ENCODE data around the gene DLX3. TPM values are rescaled to one million over a fixed set of nuclear protein-coding genes. Genes with fewer than 3 reads are reported as not detected.
"Not testable (repeated sequence)": the region's sequence is repeated elsewhere in the genome, so short reads cannot be mapped to it uniquely, and the experiment has no call there.

DLX3 gene
- total RNA-seq: not detected

DNA sequence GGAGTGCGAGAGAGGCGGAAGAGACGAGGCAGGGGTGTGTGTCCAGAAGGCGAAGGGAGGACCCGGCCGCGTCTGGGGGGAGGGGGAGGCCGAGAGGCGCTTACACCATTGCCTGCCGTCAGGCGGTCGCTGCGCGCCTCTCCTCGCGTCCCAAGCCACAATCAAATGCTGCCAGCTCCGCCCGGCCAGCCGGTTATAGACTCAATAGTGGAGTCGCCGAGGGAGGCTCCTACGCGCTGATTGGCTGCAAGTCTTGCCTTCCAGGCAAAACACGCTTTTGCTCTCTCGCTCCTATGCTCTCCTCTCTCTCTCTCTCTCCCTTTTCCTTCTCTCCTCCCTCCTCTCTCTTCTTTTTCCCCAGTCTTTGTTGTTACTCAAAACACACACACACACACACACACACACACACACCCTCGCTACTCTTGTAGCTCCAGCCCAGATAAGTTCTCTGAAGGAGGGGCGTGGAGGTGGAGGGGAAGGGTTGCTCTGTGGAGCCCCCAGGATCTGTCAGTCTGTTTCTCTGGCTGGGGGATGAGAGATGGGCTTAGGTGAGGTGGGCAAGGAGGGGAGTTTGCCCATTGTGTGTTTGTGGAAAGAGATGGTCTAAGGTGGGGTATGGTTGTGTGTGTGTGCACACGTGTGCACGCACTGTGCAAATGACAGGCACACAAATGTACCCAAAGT lies at the start of gene DLX3:
Gene DLX3, minus strand, starts transcription at position 170 of the 684 bp plus-strand sequence. CDS start 226 bp downstream, outside the sequence.
- H3K27me3 Mint-ChIP-seq: peaks cover 73% of the 10 kb centered on the region
- DNase-seq: peak; percentile 46
- peaks cover 26% of the 10 kb centered on the region for H3K4me1 Mint-ChIP-seq
- POLR2A ChIA-PET: interaction anchor here (0.8 kb wide), 1 partner anchor 43 kb away, joined by 3 read pairs; no protein-coding TSS in a partner anchor
- no peaks in the 10 kb centered on the region for H3K9me3 Mint-ChIP-seq
- H3K36me3 Mint-ChIP-seq: peaks cover 3% of the 10 kb centered on the region
- no peak for ATAC-seq (ENCODE audit: low read depth)
- H3K4me3 Mint-ChIP-seq: peak within 1 kb of the TSS; percentile 90
- peak within 1 kb of the TSS; percentile 74 for H3K27ac Mint-ChIP-seq

- Mint-ChIP-seq H3K4me3 (no peak overlapping the region), H3K9me3 (no peaks in the 10 kb centered on the region), H3K4me1 (peaks cover 11% of the 10 kb centered on the region), H3K36me3 (no peaks in the 10 kb centered on the region), H3K27ac (no peak overlapping the region), H3K27me3 (peaks cover 6% of the 10 kb centered on the region)
- no peak for ATAC-seq (ENCODE audit: low read depth)
- DNase-seq: no peak
- POLR2A ChIA-PET: no interaction called here
These were observed 49.5 kb upstream of the DLX3 start for GRCh38 chr17:50044483-50044882.

- peaks cover 8% of the 10 kb centered on the region for H3K4me1 Mint-ChIP-seq
- H3K27ac Mint-ChIP-seq: no peak overlapping the region
- POLR2A ChIA-PET: no interaction called here
- H3K9me3 Mint-ChIP-seq: no peaks in the 10 kb centered on the region
- no peak for ATAC-seq (ENCODE audit: low read depth)
- H3K27me3 Mint-ChIP-seq: peaks cover 5% of the 10 kb centered on the region
- DNase-seq: no peak
- H3K4me3 Mint-ChIP-seq: no peak overlapping the region
- no peaks in the 10 kb centered on the region for H3K36me3 Mint-ChIP-seq
These were observed 48.5 kb upstream of the DLX3 start for GRCh38 chr17:50043290-50044148.

GRCh38 chr17:50042211-50042610 lies 47.2 kb upstream of the DLX3 start:
- ATAC-seq (ENCODE audit: low read depth): no peak
- H3K4me3 Mint-ChIP-seq: no peak overlapping the region
- POLR2A ChIA-PET: no interaction called here
- H3K4me1 Mint-ChIP-seq: peaks cover 4% of the 10 kb centered on the region
- H3K36me3 Mint-ChIP-seq: no peaks in the 10 kb centered on the region
- no peak for DNase-seq
- no peak overlapping the region for H3K27ac Mint-ChIP-seq
- no peaks in the 10 kb centered on the region for H3K9me3 Mint-ChIP-seq
- peaks cover 5% of the 10 kb centered on the region for H3K27me3 Mint-ChIP-seq

- H3K9me3 Mint-ChIP-seq, POLR2A ChIA-PET: not testable (repeated sequence)
- H3K27me3 Mint-ChIP-seq: peaks cover 12% of the 10 kb centered on the region
These were observed 45.5 kb upstream of the DLX3 start for GRCh38 chr17:50040496-50040895.

GRCh38 chr17:50039058-50039457 lies 44.0 kb upstream of the DLX3 start:
- POLR2A ChIA-PET: no interaction called here
- H3K27me3 Mint-ChIP-seq: peaks cover 12% of the 10 kb centered on the region

More at GRCh38 chr17:50040496-50040895, 45.5 kb upstream of the DLX3 start:
- not testable (repeated sequence) for ATAC-seq (ENCODE audit: low read depth); H3K36me3 Mint-ChIP-seq; H3K4me3 Mint-ChIP-seq; DNase-seq; H3K27ac Mint-ChIP-seq; H3K4me1 Mint-ChIP-seq

GRCh38 chr17:50037321-50038107 lies 42.5 kb upstream of the DLX3 start:
- H3K27ac Mint-ChIP-seq: no peak overlapping the region
- ATAC-seq (ENCODE audit: low read depth) (no peak), DNase-seq (no peak)
- H3K9me3 Mint-ChIP-seq: no peaks in the 10 kb centered on the region
- no peaks in the 10 kb centered on the region for H3K4me1 Mint-ChIP-seq
- POLR2A ChIA-PET: no interaction called here
- H3K27me3 Mint-ChIP-seq: peaks cover 12% of the 10 kb centered on the region
- no peaks in the 10 kb centered on the region for H3K36me3 Mint-ChIP-seq
- H3K4me3 Mint-ChIP-seq: no peak overlapping the region

More at GRCh38 chr17:50039058-50039457, 44.0 kb upstream of the DLX3 start:
- no peak overlapping the region for H3K27ac Mint-ChIP-seq
- ATAC-seq (ENCODE audit: low read depth) (no peak), DNase-seq (no peak)
- H3K4me3 Mint-ChIP-seq: no peak overlapping the region
- no peaks in the 10 kb centered on the region for H3K4me1 Mint-ChIP-seq
- no peaks in the 10 kb centered on the region for H3K9me3 Mint-ChIP-seq
- H3K36me3 Mint-ChIP-seq: no peaks in the 10 kb centered on the region

- H3K4me3 Mint-ChIP-seq: no peak overlapping the region
- H3K27ac Mint-ChIP-seq: no peak overlapping the region
- peaks cover 7% of the 10 kb centered on the region for H3K27me3 Mint-ChIP-seq
- H3K4me1 Mint-ChIP-seq: no peaks in the 10 kb centered on the region
- DNase-seq: no peak
- POLR2A ChIA-PET: no interaction called here
- no peaks in the 10 kb centered on the region for H3K36me3 Mint-ChIP-seq
- H3K9me3 Mint-ChIP-seq: no peaks in the 10 kb centered on the region
- no peak for ATAC-seq (ENCODE audit: low read depth)
These were observed 41.6 kb upstream of the DLX3 start for GRCh38 chr17:50036455-50037261.

DNA sequence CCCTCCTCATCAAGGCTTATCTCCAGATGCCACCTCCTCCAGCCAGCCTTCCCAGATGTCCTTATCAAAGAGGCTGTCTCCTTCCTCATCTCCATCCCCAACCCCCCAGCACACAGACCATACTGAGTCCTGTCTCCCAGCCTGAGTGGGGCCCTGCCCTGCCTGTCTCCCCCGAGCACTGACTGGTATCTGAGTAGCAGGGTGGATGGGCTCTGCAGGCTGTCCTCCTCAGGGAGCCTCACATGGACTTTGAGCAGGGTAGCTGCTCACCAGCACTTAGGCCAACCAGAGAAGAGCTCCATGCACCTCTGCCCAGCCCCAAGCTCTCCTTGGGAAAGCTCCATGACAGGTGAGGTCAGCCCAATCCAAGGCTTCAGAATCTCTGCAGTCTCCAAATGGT lies 40.9 kb upstream of the DLX3 start:
- Mint-ChIP-seq H3K36me3 (no peaks in the 10 kb centered on the region), H3K4me3 (no peak overlapping the region), H3K27ac (no peak overlapping the region), H3K27me3 (peaks cover 13% of the 10 kb centered on the region), H3K4me1 (no peaks in the 10 kb centered on the region), H3K9me3 (no peaks in the 10 kb centered on the region)
- ATAC-seq (ENCODE audit: low read depth): no peak
- POLR2A ChIA-PET: no interaction called here
- no peak for DNase-seq

DNA sequence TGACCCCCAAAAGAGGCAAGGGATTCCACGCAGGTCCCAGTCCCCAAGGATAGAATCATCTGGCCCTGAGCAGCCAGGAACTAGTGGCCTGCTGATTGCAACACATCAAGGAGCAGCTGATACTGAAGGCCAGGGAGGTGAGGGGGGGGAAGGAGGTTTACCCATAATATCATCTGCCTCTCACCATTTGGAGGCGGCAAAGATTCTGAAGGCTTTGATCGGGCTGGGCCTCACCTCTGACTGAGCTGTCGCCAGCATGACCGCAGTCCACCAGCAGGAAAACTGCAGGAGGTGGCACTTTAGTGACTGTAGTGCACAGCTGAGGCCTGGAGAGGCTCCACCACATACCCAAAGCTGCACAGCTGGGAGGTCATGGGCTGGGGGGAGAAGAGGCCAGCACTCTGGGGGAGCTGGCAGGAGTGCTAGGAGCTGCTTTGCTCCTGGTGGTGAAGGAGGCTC lies 40.4 kb upstream of the DLX3 start:
- ATAC-seq (ENCODE audit: low read depth) (no peak), DNase-seq (no peak)
- Mint-ChIP-seq H3K4me1 (no peaks in the 10 kb centered on the region), H3K27me3 (peaks cover 16% of the 10 kb centered on the region), H3K9me3 (no peaks in the 10 kb centered on the region), H3K4me3 (no peak overlapping the region), H3K27ac (no peak overlapping the region), H3K36me3 (no peaks in the 10 kb centered on the region)
- POLR2A ChIA-PET: no interaction called here

DNA sequence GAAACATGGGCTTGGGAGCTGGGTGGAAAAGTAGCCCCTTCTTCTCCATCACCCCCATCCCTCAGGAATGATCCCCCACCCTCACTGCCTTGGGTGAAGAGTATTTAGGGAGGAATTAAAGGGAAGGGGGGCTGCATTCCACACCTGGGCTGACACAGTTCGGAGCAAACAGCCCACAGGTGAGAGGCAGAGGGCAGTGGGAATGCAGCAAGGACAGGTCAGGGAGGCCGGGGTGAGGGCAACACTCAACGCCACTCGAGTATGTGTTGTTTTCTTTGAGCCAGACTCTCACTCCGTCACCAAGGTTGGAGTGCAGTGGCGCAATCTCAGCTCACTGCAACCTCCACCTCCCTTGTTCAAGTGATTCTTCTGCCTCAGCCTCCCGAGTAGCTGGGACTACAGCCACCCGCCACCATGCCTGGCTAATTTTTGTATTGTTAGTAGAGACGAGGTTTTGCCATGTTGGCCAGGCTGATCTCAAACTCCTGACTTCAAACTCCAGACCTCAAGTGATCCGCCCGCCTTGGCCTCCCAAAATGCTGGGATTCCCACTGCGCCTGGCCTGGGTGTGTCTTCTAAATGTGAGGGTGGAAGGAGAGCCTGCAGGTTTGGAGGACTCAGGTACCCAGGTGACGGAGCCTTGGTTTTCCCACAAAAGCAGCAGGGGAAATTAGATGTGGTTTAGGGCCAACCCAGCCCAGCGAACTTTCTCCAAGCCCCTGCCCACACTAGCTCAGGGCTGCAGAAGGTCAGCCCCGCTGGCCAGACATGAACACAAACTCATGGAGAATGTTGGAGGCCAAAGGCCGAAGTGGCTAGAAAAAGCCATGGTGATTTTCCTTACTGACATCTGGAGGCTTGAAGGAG lies 39.7 kb upstream of the DLX3 start:
- peaks cover 19% of the 10 kb centered on the region for H3K27me3 Mint-ChIP-seq
- POLR2A ChIA-PET: no interaction called here
- H3K27ac Mint-ChIP-seq: no peak overlapping the region
- H3K9me3 Mint-ChIP-seq: no peaks in the 10 kb centered on the region
- ATAC-seq (ENCODE audit: low read depth) (no peak), DNase-seq (no peak)
- no peaks in the 10 kb centered on the region for H3K4me1 Mint-ChIP-seq
- H3K36me3 Mint-ChIP-seq: no peaks in the 10 kb centered on the region
- H3K4me3 Mint-ChIP-seq: no peak overlapping the region

DNA sequence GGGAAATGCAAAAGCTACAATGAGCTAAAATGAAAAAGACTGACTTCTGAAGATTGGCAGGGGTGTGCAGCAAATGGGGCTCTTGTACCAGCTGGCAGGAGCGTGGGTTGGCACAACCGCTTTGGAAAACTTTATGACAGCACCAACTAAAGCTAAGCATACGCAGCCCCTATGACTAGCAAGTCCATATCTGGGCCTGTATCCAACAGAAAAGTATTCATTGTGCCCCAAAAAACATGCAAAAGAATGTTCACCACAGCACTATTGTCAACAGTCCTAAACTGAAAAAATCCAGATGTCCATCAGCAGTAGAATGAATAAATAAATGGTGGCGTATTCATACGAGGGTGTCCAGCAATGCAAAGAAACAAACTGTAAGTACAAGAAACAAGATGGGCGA lies 38.3 kb upstream of the DLX3 start:
- no peaks in the 10 kb centered on the region for H3K36me3 Mint-ChIP-seq
- H3K9me3 Mint-ChIP-seq: no peaks in the 10 kb centered on the region
- ATAC-seq (ENCODE audit: low read depth) (no peak), DNase-seq (no peak)
- H3K27me3 Mint-ChIP-seq: peaks cover 29% of the 10 kb centered on the region
- no peak overlapping the region for H3K4me3 Mint-ChIP-seq
- no peak overlapping the region for H3K27ac Mint-ChIP-seq
- H3K4me1 Mint-ChIP-seq: peaks cover 3% of the 10 kb centered on the region
- POLR2A ChIA-PET: no interaction called here

Measured in activated naive CD8-positive, alpha-beta T cell treated with anti-CD3 and anti-CD28 coated beads, Interleukin-2, amount 10 ng/mL, durations not matched to agents 7 days and 5 days (primary cell).